Fibroblast of skin of scalp (primary cell): Measurements from ENCODE around the gene PANX2.

Experiments used
- DNase-seq: peaks from one replicate; pipeline ENCODE4 v3.0.0-alpha.2; 2013

PANX2 gene

DNA sequence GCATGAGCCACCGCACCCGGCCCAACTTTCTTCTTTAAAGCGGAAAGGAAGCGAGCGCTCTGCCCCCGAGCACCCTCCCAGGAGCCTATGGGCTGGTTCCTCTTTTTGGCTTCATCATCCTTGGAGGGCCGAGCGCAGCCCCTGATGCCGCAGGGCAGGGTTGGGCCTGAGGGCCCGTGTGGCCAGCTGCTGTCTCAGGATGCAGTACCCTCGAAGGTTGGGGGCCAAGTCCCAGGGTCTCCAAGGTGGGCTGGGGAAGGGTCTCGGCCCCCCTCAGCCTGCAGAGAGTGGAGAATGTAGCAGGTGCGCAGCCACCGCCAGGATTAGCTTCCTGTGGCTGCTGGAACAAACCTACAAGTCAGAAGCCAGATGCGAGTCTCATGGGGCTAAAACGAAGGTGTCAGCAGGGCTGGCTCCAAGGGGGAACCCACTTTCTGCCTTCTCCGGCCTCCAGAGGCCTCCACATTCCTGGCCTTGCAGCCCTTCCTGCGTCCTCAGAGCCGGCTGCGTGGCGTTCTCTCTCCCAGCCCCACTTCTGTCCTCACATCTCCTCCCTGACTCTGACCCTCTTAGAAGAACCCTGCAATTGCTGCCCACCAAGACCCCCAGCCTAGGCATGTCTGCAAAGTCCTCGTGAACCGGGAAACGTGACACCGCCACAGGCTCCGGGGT lies 2.9 kb downstream of the PANX2 start:
- DNase-seq = no peak

DNA sequence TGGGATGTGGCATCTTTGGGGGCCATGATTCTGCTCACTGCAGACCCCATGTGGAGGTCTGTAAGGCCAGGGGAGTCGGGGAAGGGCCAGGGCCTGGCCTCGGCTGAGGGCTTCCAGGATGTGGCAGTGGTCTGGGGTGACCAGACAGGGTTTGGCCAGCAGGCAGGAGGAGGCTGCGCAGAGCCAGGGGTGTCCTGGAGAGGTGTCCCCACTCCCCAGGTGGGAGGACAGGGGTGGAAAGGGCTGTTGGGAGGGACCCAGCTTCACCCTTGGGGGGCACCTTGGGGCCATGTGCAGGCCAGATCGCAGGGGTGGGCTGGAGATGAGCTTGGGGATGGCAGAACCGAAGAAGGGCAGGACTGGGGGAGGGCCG lies 3.4 kb downstream of the PANX2 start:
- DNase-seq = no peak

DNA sequence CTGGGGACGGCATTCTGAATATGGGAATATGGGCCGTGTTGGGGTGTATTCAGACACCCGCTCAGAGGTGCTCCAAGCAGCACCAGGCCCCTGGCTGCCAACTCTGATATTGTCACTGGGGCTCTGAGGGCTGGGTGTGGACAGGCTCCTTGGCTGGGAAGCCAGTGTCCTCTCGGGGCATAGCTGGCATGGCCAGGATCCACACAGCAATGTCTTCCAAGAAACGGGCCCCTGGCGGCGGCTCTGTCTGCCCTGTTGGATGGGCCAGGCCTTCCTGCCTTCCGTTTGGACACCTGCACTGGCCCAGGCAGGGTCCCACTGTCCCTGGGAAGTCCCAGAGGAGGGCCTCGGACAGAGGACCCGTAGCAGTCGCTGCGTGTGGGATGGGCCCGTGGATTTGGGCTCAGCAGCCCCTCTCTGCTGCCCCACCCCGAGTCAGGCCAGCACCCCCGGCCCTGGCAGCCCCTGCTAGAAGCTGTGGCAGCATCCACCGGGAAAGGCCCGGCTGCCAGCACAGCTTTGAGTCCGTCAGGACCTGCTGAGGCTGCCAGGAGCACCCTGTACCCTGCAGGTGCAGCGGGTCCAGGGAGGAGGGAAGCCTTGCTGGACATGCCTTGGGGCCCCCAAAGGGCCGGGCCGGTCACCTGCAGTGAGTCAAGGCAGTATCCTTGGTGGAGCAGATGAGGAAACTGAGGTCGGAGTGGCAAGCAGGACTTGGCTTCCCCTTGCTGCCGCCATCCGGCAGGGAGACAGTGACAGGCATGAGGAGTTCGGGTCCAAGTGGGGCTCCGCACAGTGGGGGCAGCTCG lies 4.1 kb downstream of the PANX2 start:
- no peak for DNase-seq

DNA sequence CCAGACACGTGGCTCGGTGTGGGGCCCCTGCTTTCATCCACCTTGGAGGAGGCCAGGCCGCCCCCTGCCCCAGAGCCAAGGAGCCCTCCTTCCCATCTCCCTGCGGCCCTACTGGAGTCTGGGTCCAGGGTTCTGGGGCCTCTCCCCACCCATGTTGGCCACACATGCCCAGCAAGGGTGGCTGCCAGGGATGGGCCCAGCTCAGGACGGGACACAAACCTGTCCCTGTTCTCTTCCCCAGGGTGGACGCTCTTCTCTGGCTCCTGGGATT lies 4.6 kb downstream of the PANX2 start:
- no peak for DNase-seq

DNA sequence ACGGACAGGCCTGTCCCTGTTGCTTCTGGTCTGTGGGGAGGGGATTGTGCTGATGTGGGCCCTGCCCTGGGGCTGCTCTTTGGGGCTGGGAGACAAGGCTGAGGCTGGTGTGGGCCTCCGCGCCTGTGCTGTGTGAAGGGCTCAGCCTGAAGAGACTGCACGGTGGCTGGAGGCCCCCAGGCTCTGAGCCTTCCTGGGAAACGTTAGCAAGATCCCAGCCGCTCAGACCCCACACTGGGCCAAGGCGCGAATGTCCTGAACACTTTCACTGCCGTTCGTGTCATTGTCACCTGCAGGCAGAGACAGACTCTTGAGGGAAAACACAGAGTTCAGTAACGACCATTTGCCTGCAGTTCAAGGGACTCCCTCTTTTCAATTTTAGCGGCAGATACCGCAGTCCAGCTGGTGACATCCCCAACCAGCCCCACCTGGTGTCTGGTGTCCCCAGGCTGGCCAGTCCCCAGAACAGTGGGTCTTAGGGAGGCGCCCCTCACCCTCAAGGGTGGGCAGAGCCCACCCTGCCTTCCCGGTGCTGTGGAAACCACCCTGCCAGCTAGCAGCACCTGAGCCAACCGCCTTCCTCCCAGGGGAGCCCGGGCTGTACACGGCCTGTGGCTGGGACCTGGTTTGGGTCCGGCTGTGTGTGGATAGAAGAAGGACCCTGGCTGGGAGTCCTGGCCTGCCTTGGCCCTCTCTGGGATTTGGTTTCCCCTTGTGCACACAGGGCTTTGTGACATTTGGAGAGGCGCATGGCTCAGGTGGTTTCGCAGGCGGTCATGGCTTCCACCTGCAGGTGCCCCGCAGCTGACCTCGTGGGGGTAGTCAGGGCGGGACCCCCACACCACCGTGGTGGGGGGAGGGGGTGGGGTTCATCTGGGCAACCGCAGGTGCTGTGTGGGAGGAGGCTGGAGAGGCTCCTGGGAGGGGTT lies 5.7 kb downstream of the PANX2 start:
- no peak for DNase-seq

DNA sequence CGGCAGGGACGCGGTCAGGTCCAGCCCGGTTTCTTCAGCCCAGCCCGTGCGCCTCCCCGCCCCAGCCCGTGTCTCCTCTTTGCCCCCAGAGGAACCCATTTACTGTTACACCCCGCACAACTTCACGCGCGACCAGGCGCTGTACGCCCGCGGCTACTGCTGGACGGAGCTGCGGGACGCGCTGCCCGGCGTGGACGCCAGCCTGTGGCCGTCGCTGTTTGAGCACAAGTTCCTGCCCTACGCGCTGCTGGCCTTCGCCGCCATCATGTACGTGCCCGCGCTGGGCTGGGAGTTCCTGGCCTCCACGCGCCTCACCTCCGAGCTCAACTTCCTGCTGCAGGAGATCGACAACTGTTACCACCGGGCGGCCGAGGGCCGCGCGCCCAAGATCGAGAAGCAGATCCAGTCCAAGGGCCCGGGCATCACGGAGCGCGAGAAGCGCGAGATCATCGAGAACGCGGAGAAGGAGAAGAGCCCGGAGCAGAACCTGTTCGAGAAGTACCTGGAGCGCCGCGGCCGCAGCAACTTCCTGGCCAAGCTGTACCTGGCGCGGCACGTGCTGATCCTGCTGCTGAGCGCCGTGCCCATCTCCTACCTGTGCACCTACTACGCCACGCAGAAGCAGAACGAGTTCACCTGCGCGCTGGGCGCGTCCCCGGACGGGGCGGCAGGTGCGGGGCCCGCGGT lies 6.5 kb downstream of the PANX2 start:
- DNase-seq = no peak

DNA sequence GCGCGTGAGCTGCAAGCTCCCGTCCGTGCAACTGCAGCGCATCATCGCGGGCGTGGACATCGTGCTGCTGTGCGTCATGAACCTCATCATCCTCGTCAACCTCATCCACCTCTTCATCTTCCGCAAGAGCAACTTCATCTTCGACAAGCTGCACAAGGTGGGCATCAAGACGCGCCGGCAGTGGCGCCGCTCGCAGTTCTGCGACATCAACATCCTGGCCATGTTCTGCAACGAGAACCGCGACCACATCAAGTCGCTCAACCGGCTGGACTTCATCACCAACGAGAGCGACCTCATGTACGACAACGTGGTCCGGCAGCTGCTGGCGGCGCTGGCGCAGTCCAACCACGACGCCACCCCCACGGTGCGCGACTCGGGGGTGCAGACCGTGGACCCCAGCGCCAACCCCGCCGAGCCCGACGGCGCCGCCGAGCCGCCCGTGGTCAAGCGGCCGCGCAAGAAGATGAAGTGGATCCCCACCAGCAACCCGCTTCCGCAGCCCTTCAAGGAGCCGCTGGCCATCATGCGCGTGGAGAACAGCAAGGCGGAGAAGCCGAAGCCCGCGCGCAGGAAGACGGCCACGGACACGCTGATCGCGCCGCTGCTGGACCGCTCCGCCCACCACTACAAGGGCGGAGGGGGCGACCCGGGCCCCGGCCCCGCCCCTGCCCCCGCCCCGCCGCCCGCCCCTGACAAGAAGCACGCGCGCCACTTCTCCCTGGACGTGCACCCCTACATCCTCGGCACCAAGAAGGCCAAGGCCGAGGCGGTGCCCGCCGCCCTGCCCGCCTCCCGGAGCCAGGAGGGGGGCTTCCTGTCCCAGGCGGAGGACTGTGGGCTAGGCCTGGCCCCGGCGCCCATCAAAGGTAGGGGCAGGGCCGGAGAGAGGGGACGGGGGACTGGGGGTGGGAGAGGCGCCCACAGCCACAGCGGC lies 7.3 kb downstream of the PANX2 start:
- DNase-seq = no peak

DNA sequence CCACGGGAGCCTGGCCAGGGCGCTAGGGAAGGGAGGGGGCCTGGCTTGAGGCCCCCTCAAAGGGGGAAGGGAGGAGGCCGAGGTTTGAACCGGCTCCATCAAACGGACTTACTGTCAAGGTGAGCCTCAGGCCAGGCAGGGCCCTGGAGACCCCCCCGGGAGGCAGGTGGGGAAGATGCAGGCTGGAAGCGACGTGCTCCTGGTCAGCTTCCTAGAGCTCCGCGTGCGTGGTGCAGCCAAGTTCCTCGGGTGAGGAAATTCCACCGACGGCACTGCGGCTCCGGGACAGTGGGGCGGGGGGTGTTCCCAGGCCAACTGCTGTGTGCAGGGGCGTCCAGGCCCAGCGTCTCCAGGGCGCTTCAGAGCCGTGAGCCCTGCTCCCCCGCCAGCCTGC lies 7.9 kb downstream of the PANX2 start:
- no peak for DNase-seq

DNA sequence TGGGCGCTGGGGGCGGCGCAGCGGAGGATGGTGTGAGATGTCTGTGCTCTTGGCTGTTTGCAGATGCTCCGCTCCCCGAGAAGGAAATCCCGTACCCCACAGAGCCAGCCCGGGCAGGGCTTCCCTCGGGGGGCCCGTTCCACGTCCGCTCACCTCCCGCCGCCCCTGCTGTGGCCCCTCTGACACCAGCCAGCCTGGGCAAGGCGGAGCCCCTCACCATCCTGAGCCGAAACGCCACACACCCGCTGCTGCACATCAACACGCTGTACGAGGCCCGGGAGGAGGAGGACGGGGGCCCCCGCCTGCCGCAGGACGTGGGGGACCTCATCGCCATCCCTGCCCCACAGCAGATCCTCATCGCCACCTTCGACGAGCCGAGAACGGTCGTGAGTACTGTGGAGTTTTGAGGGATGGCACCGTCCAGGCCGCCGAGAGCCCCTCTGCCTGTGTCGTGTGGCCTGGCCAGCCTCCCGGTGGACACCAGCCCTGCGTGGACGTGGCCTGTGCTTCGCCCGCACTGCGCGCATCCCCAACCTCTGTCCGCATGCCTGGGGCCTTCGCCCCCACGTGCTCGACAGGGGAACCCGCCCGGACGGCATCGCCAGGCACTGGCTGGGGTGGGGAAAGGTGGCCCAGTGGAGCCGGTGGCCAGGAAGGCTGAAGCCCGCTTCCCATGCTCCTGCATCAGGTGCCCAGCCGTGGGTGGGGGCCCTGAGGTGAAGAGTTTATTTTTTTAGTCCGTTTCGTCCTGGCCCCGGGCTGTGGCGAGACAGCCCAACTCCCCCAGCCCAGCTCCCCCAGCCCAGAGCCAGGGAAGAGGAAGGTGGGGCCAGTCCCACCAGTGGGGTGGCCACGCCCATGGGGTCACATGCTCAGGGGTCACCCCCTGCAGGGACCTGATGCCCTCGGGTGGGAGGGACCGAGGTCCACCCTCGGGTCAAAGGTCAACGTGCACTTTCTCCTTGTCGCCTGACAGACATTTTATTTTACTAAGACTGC lies 8.6 kb downstream of the PANX2 start:
- DNase-seq = no peak

DNA sequence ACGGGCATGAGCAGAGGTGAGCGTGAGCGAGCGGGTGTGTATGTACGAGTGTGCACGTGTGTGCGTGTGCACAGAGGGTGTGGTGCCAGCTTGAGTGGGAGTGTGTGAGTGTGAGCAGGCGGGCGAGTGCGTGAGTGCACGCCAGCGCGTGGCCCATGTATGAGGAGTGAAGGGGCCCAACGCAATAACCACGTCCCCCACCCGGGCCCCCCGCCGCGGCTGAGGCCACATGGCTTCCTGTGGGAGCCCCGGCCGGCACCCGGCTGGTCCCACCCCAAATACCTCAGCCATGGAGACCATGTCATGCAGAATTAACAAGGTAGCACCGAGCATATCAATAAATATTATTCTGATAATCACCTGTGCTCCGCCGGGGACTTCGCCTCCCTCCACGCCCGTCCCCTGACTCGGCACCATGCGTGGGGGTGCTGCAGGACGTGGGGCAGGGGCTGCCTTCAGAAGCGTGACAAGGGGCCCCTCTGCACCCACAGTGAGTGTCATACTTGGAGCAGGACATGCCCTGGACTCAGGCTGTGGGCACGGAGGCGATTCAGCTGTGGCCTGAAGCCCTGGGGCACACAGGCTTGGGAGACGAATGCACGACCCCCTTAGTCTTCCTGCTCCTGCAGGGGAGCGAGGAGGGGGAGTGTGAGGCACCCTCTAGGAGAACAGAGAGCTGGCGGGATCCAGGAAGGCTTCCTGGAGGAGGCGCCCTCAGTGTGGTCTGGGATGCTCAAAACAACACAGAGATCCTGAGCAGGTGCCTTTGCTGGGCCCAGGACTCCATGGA lies 9.6 kb downstream of the PANX2 start:
- no peak for DNase-seq

DNA sequence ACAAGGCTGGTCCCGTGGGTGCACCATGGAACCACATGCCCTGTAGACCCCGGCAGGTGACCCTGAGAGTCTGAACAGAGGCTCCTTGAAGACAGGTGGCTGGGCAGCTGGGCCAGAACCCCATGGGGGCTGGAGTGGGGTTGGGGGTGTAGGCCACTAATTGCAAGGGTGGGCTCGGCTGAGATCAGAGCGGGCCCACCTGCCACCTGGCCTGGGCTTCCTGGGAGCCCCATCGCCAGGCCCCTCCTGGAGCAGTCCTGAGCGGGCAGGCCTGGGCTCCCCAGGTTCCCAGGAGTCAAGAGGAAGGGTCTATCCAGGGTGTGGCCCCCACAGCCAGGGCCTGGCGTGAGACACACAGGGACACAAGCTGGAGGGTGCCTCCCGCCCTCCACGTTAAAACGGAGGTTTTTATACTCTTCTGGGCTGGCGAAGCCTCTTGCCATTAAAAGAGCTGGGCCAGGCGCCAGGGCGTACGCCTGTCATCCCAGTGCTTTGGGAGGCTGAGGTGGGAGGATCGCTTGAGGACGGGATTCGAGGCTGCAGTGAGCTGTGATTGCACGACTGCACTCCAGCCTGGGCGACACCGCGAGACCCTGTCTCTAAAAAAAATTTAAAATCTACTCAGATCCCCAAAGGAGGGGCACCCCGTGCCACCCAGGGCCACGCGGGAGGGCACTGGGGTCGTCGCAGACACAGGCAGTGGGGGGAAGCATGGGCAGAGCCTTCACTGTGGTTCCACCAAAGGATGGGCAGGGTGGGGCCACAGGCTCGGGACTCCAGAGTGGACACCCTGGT lies 10.4 kb downstream of the PANX2 start:
- DNase-seq = no peak

DNA sequence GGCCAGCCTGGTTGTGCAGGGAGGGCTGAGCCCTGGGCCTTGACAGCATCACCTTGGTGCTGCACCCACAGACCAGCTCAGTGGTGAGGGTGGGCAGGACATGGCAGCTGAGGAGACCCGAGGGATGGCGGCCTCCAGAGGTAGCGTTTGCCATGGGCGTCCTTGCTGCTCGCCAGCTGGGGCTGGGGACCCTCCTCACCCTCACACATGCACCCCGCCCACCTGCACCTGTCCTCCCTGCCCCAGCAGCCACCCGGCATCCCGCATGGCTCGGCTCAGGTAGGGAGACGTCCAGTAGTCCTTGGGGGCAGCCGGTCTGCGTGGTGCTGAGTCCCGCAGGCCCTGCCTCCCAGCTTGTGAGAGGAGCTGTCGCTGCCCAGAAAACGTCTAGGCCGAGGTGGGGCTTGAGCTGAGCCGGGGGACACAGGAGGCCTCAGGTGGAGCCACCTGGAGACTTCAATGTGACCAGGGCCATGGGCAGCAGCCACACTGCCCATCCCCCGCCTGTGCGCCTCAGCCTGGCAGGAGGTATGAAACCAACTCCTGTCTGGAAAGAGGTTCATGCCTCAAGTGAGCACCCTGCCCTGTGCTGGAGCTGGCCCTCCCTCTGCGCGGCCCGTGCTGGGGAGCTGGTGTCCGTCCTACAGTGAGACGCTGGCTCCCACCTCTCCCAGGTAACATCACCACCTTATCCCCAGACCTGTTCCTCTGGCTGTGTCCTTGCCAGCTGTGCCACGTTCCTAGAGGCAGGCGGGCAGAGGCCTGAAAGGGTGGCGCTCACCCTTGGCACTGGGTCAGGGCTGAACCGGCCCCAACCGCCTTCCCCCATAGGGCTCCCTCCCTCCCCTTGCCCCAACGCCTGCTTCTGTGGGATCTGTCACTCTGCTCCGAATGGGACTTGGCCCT lies 11.9 kb downstream of the PANX2 start:
- no peak for DNase-seq

DNA sequence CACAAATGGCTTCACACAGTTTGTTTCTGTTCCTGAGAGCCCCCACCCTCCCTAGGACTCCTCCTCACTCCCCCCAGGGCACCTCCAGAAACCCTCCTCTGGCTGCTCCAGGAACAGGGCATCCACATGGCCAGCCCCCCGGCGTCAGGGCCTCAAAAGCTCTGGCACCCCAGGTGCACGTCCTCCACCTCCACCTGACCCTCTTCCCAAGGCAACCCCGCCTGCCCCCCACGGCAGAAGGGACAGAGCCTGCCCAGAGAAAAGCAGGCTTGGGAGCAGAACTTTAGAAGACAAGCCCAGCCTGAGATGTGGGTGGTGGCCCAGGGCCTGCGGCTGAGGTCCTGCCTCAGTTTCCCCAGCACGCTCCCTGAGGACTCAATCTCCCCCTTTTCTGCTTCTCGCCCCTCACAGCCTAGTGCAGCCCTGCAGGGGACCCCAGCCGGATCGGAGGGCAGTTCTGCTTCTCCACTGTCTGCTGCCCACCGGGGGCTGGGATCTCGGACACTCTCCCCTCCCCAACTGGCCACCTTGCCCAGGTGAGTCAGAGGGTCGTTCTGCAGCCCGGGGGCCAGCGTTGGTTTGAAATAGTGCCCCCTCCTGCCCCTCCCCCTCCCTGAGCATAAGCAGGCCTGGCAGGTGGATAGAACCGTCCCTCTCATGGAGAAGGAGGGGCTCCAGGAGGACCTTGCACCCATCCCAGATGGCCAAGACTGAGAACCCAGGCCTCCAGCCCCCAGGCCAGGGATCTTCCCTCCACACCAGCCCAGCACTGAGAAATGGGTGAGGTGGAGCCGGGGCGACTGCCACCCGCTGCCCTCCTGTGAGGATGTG lies 12.8 kb downstream of the PANX2 start:
- no peak for DNase-seq

DNA sequence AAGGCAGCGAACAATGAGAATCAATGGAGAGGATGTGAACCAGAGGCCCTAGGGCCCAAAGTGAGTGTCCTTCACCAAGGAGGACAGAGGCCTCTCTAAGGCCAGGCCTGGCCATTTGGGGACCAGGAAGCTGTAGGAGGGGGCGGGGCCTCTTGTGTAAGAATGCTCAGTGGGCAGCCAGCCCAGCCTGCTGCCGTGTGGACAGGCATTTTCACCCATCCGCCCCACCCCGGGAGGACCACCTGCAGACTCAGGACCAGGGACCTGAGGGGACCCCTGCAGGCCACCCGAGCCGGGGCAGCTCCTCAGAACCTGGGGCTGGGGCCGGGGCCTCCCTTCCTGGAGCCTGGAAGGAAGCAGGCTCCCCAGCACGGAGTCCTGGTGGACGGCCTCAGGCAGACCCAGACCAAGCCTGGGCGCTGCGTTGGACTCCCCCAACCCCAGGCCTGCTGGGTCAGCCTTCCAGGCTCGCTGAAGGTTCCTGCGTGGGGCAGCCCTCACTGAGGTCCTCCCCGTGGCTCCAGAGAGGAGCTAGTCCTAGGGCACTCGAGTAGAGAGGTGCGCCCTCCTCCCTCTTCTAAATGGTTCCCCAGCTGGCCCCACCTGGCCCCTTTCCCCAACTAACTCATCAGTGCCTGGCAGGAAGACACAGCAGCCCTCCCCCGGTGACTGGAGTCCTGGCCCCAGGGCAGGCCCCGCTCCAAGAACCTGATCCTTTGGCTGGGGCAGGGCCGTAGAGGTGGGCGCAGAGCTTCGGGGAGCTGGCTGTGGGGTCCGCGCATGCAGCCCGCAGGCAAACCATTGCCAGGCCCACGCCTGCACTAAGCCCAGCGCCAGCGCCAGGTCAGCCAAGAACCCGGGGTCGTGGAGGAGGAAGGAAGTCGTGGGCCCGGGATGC lies 13.7 kb downstream of the PANX2 start:
- peak; percentile 51 for DNase-seq

DNA sequence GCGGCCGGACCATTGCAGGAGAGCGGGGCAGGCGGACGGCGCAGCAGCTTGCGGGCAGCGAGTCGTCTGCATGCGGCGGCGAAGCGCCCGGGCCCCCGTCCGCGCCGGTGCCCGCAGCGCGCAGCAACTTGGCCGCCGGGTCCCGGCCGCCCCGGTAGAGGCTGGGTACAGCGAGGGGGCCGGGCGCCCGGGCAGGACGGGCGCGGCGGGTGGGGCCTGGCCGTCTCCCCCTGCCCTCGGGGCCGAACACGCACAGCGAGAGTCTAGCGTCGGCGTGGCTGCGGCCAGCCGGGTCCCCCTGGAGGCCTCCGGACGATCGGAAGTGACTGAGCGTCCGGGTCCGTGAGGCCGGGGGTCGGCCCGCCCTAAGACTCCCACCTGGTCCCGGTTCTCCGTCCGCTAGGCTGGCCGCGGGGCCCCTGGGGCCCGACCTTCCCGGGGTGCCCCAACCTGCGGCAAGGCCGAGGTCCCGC lies 14.4 kb downstream of the PANX2 start:
- no peak for DNase-seq
